K562 (cell line): ENCODE results near the gene SDE2. TPM values are rescaled to one million over a fixed set of nuclear protein-coding genes. Genes with fewer than 3 reads are reported as not detected.

Source experiments
- ADNP ChIP-seq: fragments of 200-800 bp; sonication (Bioruptor generic); IDR thresholded peaks from 2 replicates; pipeline ENCODE4 v1.6.1; 2016; ENCODE audit warnings: missing genetic modification characterization, missing compliant biosample characterization
- ATF7 ChIP-seq: fragments of 450-650 bp; IDR thresholded peaks from 2 replicates; pipeline ENCODE4 v1.7.1; 2014; ENCODE audit warnings: mild to moderate bottlenecking, moderate library complexity
- C11orf30 ChIP-seq: fragments of 450-650 bp; IDR thresholded peaks from 2 replicates; pipeline ENCODE4 v1.6.1; 2016; ENCODE audit warnings: low read depth, mild to moderate bottlenecking
- CC2D1A ChIP-seq: fragments of 450-650 bp; IDR thresholded peaks from 2 replicates; pipeline ENCODE4 v1.6.1; 2017; ENCODE audit warnings: mild to moderate bottlenecking
- CREB1 ChIP-seq, 2 experiments: sonication (generic) in 1 of 2; formaldehyde crosslinking in 1 of 2; IDR thresholded peaks; 2 replicates each; pipeline versions ENCODE4 v1.6.1 to v1.8.0; 2012 to 2022; ENCODE audit warnings: inconsistent platforms in 1 of 2, mild to moderate bottlenecking in 1 of 2, missing genetic modification reagents in 1 of 2, moderate library complexity in 1 of 2
- DNMT1 ChIP-seq: fragments of 450-650 bp; IDR thresholded peaks from 2 replicates; pipeline ENCODE4 v1.6.1; 2016; ENCODE audit warnings: antibody characterized with exemption, mild to moderate bottlenecking
- ESRRB ChIP-seq: fragments of 250-450 bp; sonication (Bioruptor Pico); IDR thresholded peaks from 2 replicates; pipeline ENCODE4 v1.5.0; 2020; ENCODE audit warnings: mild to moderate bottlenecking, moderate library complexity, borderline replicate concordance
- ETV5 ChIP-seq: sonication (generic); formaldehyde crosslinking; IDR thresholded peaks from 2 replicates; pipeline ENCODE4 v1.4.0; 2020; ENCODE audit warnings: low read depth, mild to moderate bottlenecking, missing genetic modification reagents
- FOXM1 ChIP-seq, 2 experiments: fragments of 450-650 bp in 1 of 2; sonication (generic) in 1 of 2; formaldehyde crosslinking in 1 of 2; IDR thresholded peaks; 2 replicates each; pipeline versions ENCODE4 v1.6.1 to v1.9.0; 2017 to 2022; ENCODE audit warnings: low read depth in 2 of 2, mild to moderate bottlenecking in 2 of 2, missing genetic modification reagents in 1 of 2, moderate library complexity in 1 of 2
- HNRNPL ChIP-seq: fragments of 200-400 bp; formaldehyde crosslinking; IDR thresholded peaks from 2 replicates; pipeline ENCODE4 v1.6.1; 2017; ENCODE audit warnings: low read depth, mild to moderate bottlenecking, low read length
- MBD2 ChIP-seq: sonication (generic); IDR thresholded peaks from 2 replicates; pipeline ENCODE4 v1.6.1; 2016; ENCODE audit warnings: low read depth, borderline replicate concordance
- NCOA6 ChIP-seq: fragments of 450-650 bp; IDR thresholded peaks from 2 replicates; pipeline ENCODE4 v1.6.1; 2017; ENCODE audit warnings: mild to moderate bottlenecking
- NRF1 ChIP-seq, 2 experiments: fragments of 450-650 bp; IDR thresholded peaks in 1 of 2; conservative IDR thresholded peaks in 1 of 2; 2 replicates each; pipeline ENCODE4 v1.6.1; 2014; ENCODE audit warnings: mild to moderate bottlenecking in 2 of 2
- RFX7 ChIP-seq: fragments of 250-450 bp; sonication (Bioruptor Pico); IDR thresholded peaks from 2 replicates; pipeline ENCODE4 v1.5.1; 2021; ENCODE audit warnings: mild to moderate bottlenecking
- SIX5 ChIP-seq, 2 experiments: IDR thresholded peaks; 2 replicates each; pipeline ENCODE4 v1.6.1; 2011; ENCODE audit warnings: low read length in 2 of 2, borderline replicate concordance in 1 of 2, low read depth in 1 of 2, mild to moderate bottlenecking in 1 of 2, moderate library complexity in 1 of 2; ENCODE audit not compliant: insufficient read depth in 1 of 2
- SMAD2 ChIP-seq: fragments of 150-350 bp; IDR thresholded peaks from 2 replicates; pipeline ENCODE4 v1.6.1; 2014; ENCODE audit warnings: low read depth, mild to moderate bottlenecking, low read length
- SMAD3 ChIP-seq: fragments of 450-650 bp; formaldehyde crosslinking; conservative IDR thresholded peaks from 2 replicates; pipeline ENCODE4 v1.4.0; 2020; ENCODE audit warnings: mild to moderate bottlenecking
- SMAD4 ChIP-seq: fragments of 250-450 bp; sonication (Bioruptor Pico); conservative IDR thresholded peaks from 2 replicates; pipeline ENCODE4 v1.8.0; 2021; ENCODE audit warnings: inconsistent platforms, mild to moderate bottlenecking, moderate library complexity
- ZBTB7A ChIP-seq: IDR thresholded peaks from 2 replicates; pipeline ENCODE4 v1.6.1; 2011; ENCODE audit warnings: low read depth, mild to moderate bottlenecking, low read length, moderate library complexity, borderline replicate concordance; ENCODE audit not compliant: control insufficient read depth
- ZNF436 ChIP-seq: fragments of 250-450, 450-650 bp; sonication (Bioruptor Pico); formaldehyde crosslinking; IDR thresholded peaks from 2 replicates; pipeline ENCODE4 v1.7.0; 2020; ENCODE audit warnings: mild to moderate bottlenecking
- polyA plus RNA-seq, 8 experiments: library from polyadenylated mRNA; depleted of rRNA in 4 of 8; stranded (reverse) in 5 of 8; unstranded in 3 of 8; fragments of >200 nt; fragmentation: Nextera tagmentation in 2 of 8; fragmentation: Illumina TruSeq in 1 of 8; extraction: Ambion mirVana in 2 of 8; extraction: Trizol in 1 of 8; gene quantifications; 2 replicates each; pipeline versions ENCODE4 v1.2.1 to v1.2.3, GENCODE V29; 2011 to 2014; ENCODE audit warnings: inconsistent platforms in 1 of 8, missing spikeins in 1 of 8
- total RNA-seq, 7 experiments: library from RNA; depleted of rRNA in 6 of 7; stranded (reverse); fragments of >200 nt in 6 of 7; fragmentation: Illumina TruSeq in 2 of 7; extraction: Trizol in 2 of 7; gene quantifications; 2 replicates each; pipeline versions ENCODE4 v1.2.1 to v1.2.3, GENCODE V29; 2011 to 2021; ENCODE audit warnings: low replicate concordance in 1 of 7
- TF ChIP-seq, protein P1 (sequence below): sonication (generic); formaldehyde crosslinking; IDR thresholded peaks from 2 replicates; pipeline ENCODE4 v1.8.0; 2022; ENCODE audit warnings: mild to moderate bottlenecking, missing genetic modification reagents, borderline replicate concordance
- TF ChIP-seq, protein P2 (sequence below): fragments of 250-450 bp; sonication (Bioruptor Pico); IDR thresholded peaks from 2 replicates; pipeline ENCODE4 v1.8.0; 2022; ENCODE audit warnings: moderate library complexity, mild to moderate bottlenecking, inconsistent platforms
- TF ChIP-seq, protein P3 (sequence below): fragments of 450-650 bp; IDR thresholded peaks from 2 replicates; pipeline ENCODE4 v1.6.1; 2014; ENCODE audit warnings: low read depth, mild to moderate bottlenecking, moderate library complexity, borderline replicate concordance

SDE2 gene
- total and polyA plus RNA-seq, 9 of the 15 experiments (the other 6 are each of a cell fraction or from before 2014, with no cell fraction given) = 14.3 to 62.3 (median 46.0) TPM

DNA sequence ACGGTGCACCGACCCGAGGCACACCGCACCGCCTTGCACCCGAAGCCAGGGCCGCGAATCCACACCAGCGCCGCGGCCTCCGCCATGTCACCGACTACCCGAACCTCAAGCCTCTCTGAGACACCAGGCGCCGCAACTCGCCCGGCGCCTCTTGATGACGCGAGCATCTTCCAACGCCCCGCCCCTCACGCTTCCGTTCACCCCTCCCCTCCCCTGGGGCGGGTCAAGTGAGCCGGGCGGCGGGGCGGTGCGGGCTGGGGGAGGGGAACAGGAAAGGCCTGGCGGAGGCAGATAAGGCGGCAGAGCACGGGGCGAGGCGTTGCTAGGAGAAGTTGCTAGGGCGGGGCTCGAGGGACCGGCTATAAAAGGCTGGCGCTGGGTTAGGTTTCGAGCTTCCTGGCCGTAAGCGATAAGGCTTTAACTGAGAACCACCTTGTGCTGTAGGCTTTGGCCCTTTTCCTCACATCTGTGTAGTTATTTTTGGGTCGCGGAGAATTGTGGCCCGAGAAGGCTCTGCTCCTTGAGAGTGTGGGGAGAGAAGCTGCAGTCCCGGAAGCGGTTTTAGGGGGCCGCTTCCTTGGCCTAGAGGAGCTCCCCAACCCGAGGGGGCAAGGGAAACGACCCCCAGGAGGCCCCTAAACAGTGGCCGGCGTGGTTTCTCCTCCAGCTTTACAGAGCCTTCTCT is at the start of gene SDE2 (continued):
- TF ChIP-seq SIX5 (IDR thresholded peaks at IDR 0.05; ENCODE audit: borderline replicate concordance in 1 of 2, insufficient read depth in 1 of 2, low read depth in 1 of 2, low read length in 2 of 2) (no peak), FOXM1 (IDR thresholded peaks at IDR 0.05; ENCODE audit: low read depth) (peak; percentile 94), FOXM1 (CRISPR knock-in tag; IDR thresholded peaks at IDR 0.05; ENCODE audit: low read depth) (peak; percentile 79; the same call in 1 of the 2 replicates), NCOA6 (peak; percentile 62), RFX7 (CRISPR knock-in tag) (no peak), CC2D1A (peak; percentile 98), CREB1 (IDR thresholded peaks at IDR 0.05) (peak; percentile 98), CREB1 (CRISPR knock-in tag; IDR thresholded peaks at IDR 0.05) (peak; percentile 98), ADNP (tag) (no peak), ETV5 (CRISPR knock-in tag) (peak; percentile 96), ZBTB7A (peak; percentile 95; the same call in 1 of the 2 replicates), ESRRB (0 out of 2 replicates have a peak, but pooled peaks have one; percentile 57), ATF7 (peak; percentile 83), SMAD2 (no peak), ZNF436 (peak; percentile 15; the same call in 1 of the 2 replicates), C11orf30 (peak; percentile 96), SMAD4 (CRISPR knock-in tag) (peak; percentile 98), MBD2 (peak; percentile 89), DNMT1 (no peak), HNRNPL (no peak), NRF1 (conservative IDR thresholded peaks at IDR 0.05 in 1 of 2, IDR thresholded peaks at IDR 0.05 in 1 of 2) (peak; percentile 14 to 20; a peak in 2 of 4 replicates), SMAD3 (CRISPR knock-in tag) (0 out of 2 replicates have a peak, but pooled peaks have one; percentile 75)
- TF ChIP-seq, protein P1, sequence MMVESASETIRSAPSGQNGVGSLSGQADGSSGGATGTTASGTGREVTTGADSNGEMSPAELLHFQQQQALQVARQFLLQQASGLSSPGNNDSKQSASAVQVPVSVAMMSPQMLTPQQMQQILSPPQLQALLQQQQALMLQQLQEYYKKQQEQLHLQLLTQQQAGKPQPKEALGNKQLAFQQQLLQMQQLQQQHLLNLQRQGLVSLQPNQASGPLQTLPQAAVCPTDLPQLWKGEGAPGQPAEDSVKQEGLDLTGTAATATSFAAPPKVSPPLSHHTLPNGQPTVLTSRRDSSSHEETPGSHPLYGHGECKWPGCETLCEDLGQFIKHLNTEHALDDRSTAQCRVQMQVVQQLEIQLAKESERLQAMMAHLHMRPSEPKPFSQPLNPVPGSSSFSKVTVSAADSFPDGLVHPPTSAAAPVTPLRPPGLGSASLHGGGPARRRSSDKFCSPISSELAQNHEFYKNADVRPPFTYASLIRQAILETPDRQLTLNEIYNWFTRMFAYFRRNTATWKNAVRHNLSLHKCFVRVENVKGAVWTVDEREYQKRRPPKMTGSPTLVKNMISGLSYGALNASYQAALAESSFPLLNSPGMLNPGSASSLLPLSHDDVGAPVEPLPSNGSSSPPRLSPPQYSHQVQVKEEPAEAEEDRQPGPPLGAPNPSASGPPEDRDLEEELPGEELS = no peak
- TF ChIP-seq, protein P2, sequence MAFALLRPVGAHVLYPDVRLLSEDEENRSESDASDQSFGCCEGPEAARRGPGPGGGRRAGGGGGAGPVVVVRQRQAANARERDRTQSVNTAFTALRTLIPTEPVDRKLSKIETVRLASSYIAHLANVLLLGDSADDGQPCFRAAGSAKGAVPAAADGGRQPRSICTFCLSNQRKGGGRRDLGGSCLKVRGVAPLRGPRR (CRISPR knock-in tag) = no peak
- TF ChIP-seq, protein P3, sequence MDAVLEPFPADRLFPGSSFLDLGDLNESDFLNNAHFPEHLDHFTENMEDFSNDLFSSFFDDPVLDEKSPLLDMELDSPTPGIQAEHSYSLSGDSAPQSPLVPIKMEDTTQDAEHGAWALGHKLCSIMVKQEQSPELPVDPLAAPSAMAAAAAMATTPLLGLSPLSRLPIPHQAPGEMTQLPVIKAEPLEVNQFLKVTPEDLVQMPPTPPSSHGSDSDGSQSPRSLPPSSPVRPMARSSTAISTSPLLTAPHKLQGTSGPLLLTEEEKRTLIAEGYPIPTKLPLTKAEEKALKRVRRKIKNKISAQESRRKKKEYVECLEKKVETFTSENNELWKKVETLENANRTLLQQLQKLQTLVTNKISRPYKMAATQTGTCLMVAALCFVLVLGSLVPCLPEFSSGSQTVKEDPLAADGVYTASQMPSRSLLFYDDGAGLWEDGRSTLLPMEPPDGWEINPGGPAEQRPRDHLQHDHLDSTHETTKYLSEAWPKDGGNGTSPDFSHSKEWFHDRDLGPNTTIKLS = peak; percentile 49; the same call in 1 of the 2 replicates
